HG03135 (cell line): Measurements from ENCODE around the gene USP47.

ENCODE experiments used
- ATAC-seq: cut with Tn5 transposase; IDR thresholded peaks from one replicate; pipeline ENCODE4 v1.9.1; 2021; ENCODE audit warnings: mild to moderate bottlenecking, moderate library complexity; ENCODE audit not compliant: unreplicated experiment

Gene USP47

GRCh38 chr11:11841723-11842420, at the start of gene USP47:
Gene USP47, plus strand, starts transcription at chr11:11841972. Its CDS starts 214 bp downstream, at chr11:11842186.
- peak; percentile 70 for ATAC-seq

- ATAC-seq = no peak
These were observed 48.7 kb upstream of the USP47 start for GRCh38 chr11:11793073-11793472.

- no peak for ATAC-seq
These were observed 43.0 kb upstream of the USP47 start for GRCh38 chr11:11798586-11799438.

GRCh38 chr11:11805228-11805627, 36.5 kb upstream of the USP47 start:
- ATAC-seq = no peak

- no peak for ATAC-seq
These were observed 35.7 kb upstream of the USP47 start for GRCh38 chr11:11806074-11806473.

- ATAC-seq = no peak
These were observed 35.2 kb upstream of the USP47 start for GRCh38 chr11:11806586-11806985.

- ATAC-seq = no peak
These were observed 33.7 kb upstream of the USP47 start for GRCh38 chr11:11807811-11808782.

GRCh38 chr11:11808992-11809615, 32.7 kb upstream of the USP47 start:
- no peak for ATAC-seq

GRCh38 chr11:11810764-11811726, 30.7 kb upstream of the USP47 start:
- ATAC-seq = no peak

GRCh38 chr11:11813288-11813962, 28.3 kb upstream of the USP47 start:
- no peak for ATAC-seq

- ATAC-seq = no peak
These were observed 26.9 kb upstream of the USP47 start for GRCh38 chr11:11814614-11815452.

GRCh38 chr11:11816511-11817314, 25.1 kb upstream of the USP47 start:
- ATAC-seq = no peak

- no peak for ATAC-seq
These were observed 23.8 kb upstream of the USP47 start for GRCh38 chr11:11817957-11818356.

- no peak for ATAC-seq
These were observed 23.1 kb upstream of the USP47 start for GRCh38 chr11:11818529-11819121.

- no peak for ATAC-seq
These were observed 19.9 kb upstream of the USP47 start for GRCh38 chr11:11821899-11822298.

GRCh38 chr11:11822946-11823345, 18.8 kb upstream of the USP47 start:
- ATAC-seq = no peak

GRCh38 chr11:11826260-11826659, 15.5 kb upstream of the USP47 start:
- ATAC-seq = no peak
